Liver (tissue), 9 donors: ENCODE results near the gene FARSA. TPM values are rescaled to one million over a fixed set of nuclear protein-coding genes. Genes with fewer than 3 reads are reported as not detected.

ENCODE experiments used
- DNase-seq: peaks from one replicate; pipeline ENCODE4 v3.0.0-alpha.2; 2017; ENCODE audit warnings: low spot score
- H3K27ac ChIP-seq, 2 donors: one replicate each; pipeline ENCODE4 v1.7.0; 2013; ENCODE audit warnings: inconsistent platforms in 2 of 2, low read length in 2 of 2, control low read depth in 1 of 2, low read depth in 1 of 2, mild to moderate bottlenecking in 1 of 2
- H3K27me3 ChIP-seq, 4 donors: one replicate each; pipeline versions ENCODE4 v1.6.1 to v1.7.0; 2013; ENCODE audit warnings: low read length in 3 of 4, inconsistent platforms in 1 of 4, mild to moderate bottlenecking in 1 of 4, moderate library complexity in 1 of 4; ENCODE audit not compliant: control insufficient read depth in 4 of 4, insufficient read depth in 4 of 4
- H3K36me3 ChIP-seq, 4 donors: one replicate each; pipeline versions ENCODE4 v1.6.1 to v1.7.0; 2013; ENCODE audit warnings: low read length in 3 of 4, mild to moderate bottlenecking in 3 of 4, low read depth in 1 of 4, moderate library complexity in 1 of 4; ENCODE audit not compliant: control insufficient read depth in 4 of 4, insufficient read depth in 3 of 4
- H3K4me1 ChIP-seq, 4 donors: one replicate each; pipeline versions ENCODE4 v1.6.1 to v1.7.0; 2013; ENCODE audit warnings: low read length in 3 of 4, mild to moderate bottlenecking in 3 of 4, moderate library complexity in 1 of 4; ENCODE audit not compliant: control insufficient read depth in 4 of 4, insufficient read depth in 4 of 4
- H3K4me3 ChIP-seq, 3 donors: one replicate each; pipeline versions ENCODE4 v1.6.1 to v1.7.0; 2013; ENCODE audit warnings: low read length in 3 of 3, control low read depth in 1 of 3, low read depth in 1 of 3, mild to moderate bottlenecking in 1 of 3
- H3K9ac ChIP-seq, 2 donors: one replicate each; pipeline ENCODE4 v1.7.0; 2013; ENCODE audit warnings: low read length in 2 of 2, mild to moderate bottlenecking in 2 of 2, moderate library complexity in 2 of 2, control low read depth in 1 of 2, low read depth in 1 of 2
- H3K9me3 ChIP-seq, 4 donors: one replicate each; pipeline versions ENCODE4 v1.6.1 to v1.7.0; 2013; ENCODE audit warnings: low read length in 3 of 4; ENCODE audit not compliant: control insufficient read depth in 4 of 4
- CTCF ChIP-seq: fragments of 150-350 bp; IDR thresholded peaks from 2 replicates; pipeline ENCODE4 v1.5.1; 2017; ENCODE audit warnings: improper control_type of control experiment, low read depth, low read length; ENCODE audit not compliant: missing input control
- EGR1 ChIP-seq, 2 donors: IDR thresholded peaks; 2 replicates each; pipeline ENCODE4 v1.6.1; 2016 to 2018; ENCODE audit warnings: antibody characterized with exemption in 2 of 2, low read depth in 2 of 2
- FOXA1 ChIP-seq: IDR thresholded peaks from 2 replicates; pipeline ENCODE4 v1.6.1; 2016; ENCODE audit warnings: antibody characterized with exemption
- FOXA2 ChIP-seq: IDR thresholded peaks from 2 replicates; pipeline ENCODE4 v1.6.1; 2016; ENCODE audit warnings: antibody characterized with exemption
- GABPA ChIP-seq, 2 donors: IDR thresholded peaks in 1 of 2; conservative IDR thresholded peaks in 1 of 2; 2 replicates each; pipeline ENCODE4 v1.6.1; 2016; ENCODE audit warnings: antibody characterized with exemption in 2 of 2, mild to moderate bottlenecking in 1 of 2, moderate library complexity in 1 of 2
- HNF4A ChIP-seq, 2 donors: conservative IDR thresholded peaks; 2 replicates each; pipeline ENCODE4 v1.6.1; 2016; ENCODE audit warnings: antibody characterized with exemption in 2 of 2, mild to moderate bottlenecking in 2 of 2
- HNF4G ChIP-seq: IDR thresholded peaks from 2 replicates; pipeline ENCODE4 v1.6.1; 2016; ENCODE audit warnings: antibody characterized with exemption
- JUND ChIP-seq, 2 donors: IDR thresholded peaks; 2 replicates each; pipeline ENCODE4 v1.6.1; 2016; ENCODE audit warnings: antibody characterized with exemption in 2 of 2
- MAX ChIP-seq: IDR thresholded peaks from 2 replicates; pipeline ENCODE4 v1.6.1; 2016; ENCODE audit warnings: antibody characterized with exemption
- NR2F2 ChIP-seq: IDR thresholded peaks from 2 replicates; pipeline ENCODE4 v1.6.1; 2016; ENCODE audit warnings: antibody characterized with exemption
- RAD21 ChIP-seq, 2 donors: IDR thresholded peaks; 2 replicates each; pipeline ENCODE4 v1.6.1; 2016; ENCODE audit warnings: antibody characterized with exemption in 2 of 2, mild to moderate bottlenecking in 2 of 2
- REST ChIP-seq: IDR thresholded peaks from 2 replicates; pipeline ENCODE4 v1.6.1; 2016; ENCODE audit warnings: antibody characterized with exemption, mild to moderate bottlenecking
- RXRA ChIP-seq, 2 donors: IDR thresholded peaks; 2 replicates each; pipeline ENCODE4 v1.6.1; 2017 to 2018; ENCODE audit warnings: antibody characterized with exemption in 2 of 2, mild to moderate bottlenecking in 1 of 2
- SP1 ChIP-seq: IDR thresholded peaks from 2 replicates; pipeline ENCODE4 v1.6.1; 2018; ENCODE audit warnings: antibody characterized with exemption, mild to moderate bottlenecking
- TAF1 ChIP-seq: conservative IDR thresholded peaks from 2 replicates; pipeline ENCODE4 v1.6.1; 2016; ENCODE audit warnings: antibody characterized with exemption, mild to moderate bottlenecking
- YY1 ChIP-seq: IDR thresholded peaks from 2 replicates; pipeline ENCODE4 v1.6.1; 2016; ENCODE audit warnings: antibody characterized with exemption, mild to moderate bottlenecking
- ZBTB33 ChIP-seq: IDR thresholded peaks from 2 replicates; pipeline ENCODE4 v1.6.1; 2016; ENCODE audit warnings: antibody characterized with exemption
- WGBS: extraction: QIAGEN DNeasy Blood & Tissue Kit; methylation state at CpG from one replicate; pipeline ENCODE4 v1.1.7; 2013; 5-methylcytosine and 5-hydroxymethylcytosine counted together
- polyA plus RNA-seq, 2 donors: library from polyadenylated mRNA; stranded (reverse) in 1 of 2; unstranded in 1 of 2; fragments of 200-250 nt in 1 of 2; fragments of >200 nt in 1 of 2; fragmentation: Nextera tagmentation in 1 of 2; extraction: Ambion mirVana in 1 of 2; gene quantifications; one replicate each; pipeline versions ENCODE4 v1.2.1 to v1.2.3, GENCODE V29; 2013 to 2015
- total RNA-seq, 2 donors: library from RNA; depleted of rRNA; stranded (reverse); fragments of >200 nt; gene quantifications; one replicate each; pipeline ENCODE4 v1.2.3, GENCODE V29; 2014
- donor health status: healthy.
- donor health status: healthy.
- donor health status: healthy.
- donor health status: healthy.
- donor health status: healthy.

FARSA gene
- total and polyA plus RNA-seq, 4 donors, result 29.8 to 50.1 (median 34.3) TPM

- TF ChIP-seq MAX (no peak), RAD21 (IDR thresholded peaks at IDR 0.05) (no peak), EGR1 (IDR thresholded peaks at IDR 0.05; ENCODE audit: low read depth in 2 of 2) (no peak), NR2F2 (no peak), ZBTB33 (no peak), RXRA (IDR thresholded peaks at IDR 0.05) (no peak), SP1 (no peak), TAF1 (no peak), HNF4G (no peak)
- DNase-seq, result no peak
- peaks cover 0 to 5% (median 3%) of the 10 kb centered on the region in 4 donors for H3K4me1 ChIP-seq
Observed at GRCh38 chr19:12974301-12975220, 41.0 kb upstream of the FARSA start.

GRCh38 chr19:12973236-12973635 is 39.7 kb upstream of the FARSA start:
- no peak for DNase-seq
- no peaks in the 10 kb centered on the region for H3K36me3 ChIP-seq
- H3K27me3 ChIP-seq, result no peaks in the 10 kb centered on the region
- H3K4me3 ChIP-seq, result no peak overlapping the region
- no peaks in the 10 kb centered on the region for H3K9me3 ChIP-seq
- TF ChIP-seq RXRA (IDR thresholded peaks at IDR 0.05) (no peak), HNF4A (conservative IDR thresholded peaks at IDR 0.05) (no peak), FOXA1 (no peak)
- WGBS, result 89% methylated on average over 16 of the region's 16 CpGs
- no peak overlapping the region for H3K9ac ChIP-seq
- no peak overlapping the region for H3K27ac ChIP-seq
- peaks cover 0 to 7% (median 4%) of the 10 kb centered on the region in 4 donors for H3K4me1 ChIP-seq

More at GRCh38 chr19:12974301-12975220, 41.0 kb upstream of the FARSA start:
- no peak overlapping the region for H3K27ac ChIP-seq
- no peaks in the 10 kb centered on the region for H3K27me3 ChIP-seq
- 76% methylated on average over 19 of the region's 19 CpGs for WGBS
- no peaks in the 10 kb centered on the region for H3K9me3 ChIP-seq
- no peak overlapping the region for H3K9ac ChIP-seq
- H3K36me3 ChIP-seq, result no peaks in the 10 kb centered on the region
- no peak overlapping the region for H3K4me3 ChIP-seq

- Histone ChIP-seq H3K4me3 (no peak overlapping the region), H3K9me3 (no peaks in the 10 kb centered on the region), H3K27me3 (no peaks in the 10 kb centered on the region), H3K9ac (no peak overlapping the region), H3K27ac (no peak overlapping the region), H3K4me1 (peaks cover 0 to 12% (median 6%) of the 10 kb centered on the region in 4 donors), H3K36me3 (no peaks in the 10 kb centered on the region)
- no peak for DNase-seq
- WGBS, result 91% methylated on average over 7 of the region's 7 CpGs
- no peak for TF ChIP-seq GABPA (IDR thresholded peaks at IDR 0.05 in 1 of 2, conservative IDR thresholded peaks at IDR 0.05 in 1 of 2)
- no peak for TF ChIP-seq HNF4G
- no peak for TF ChIP-seq FOXA2
- no peak for TF ChIP-seq YY1
- TF ChIP-seq REST, result no peak
- no peak for TF ChIP-seq MAX
- no peak for TF ChIP-seq NR2F2
- no peak for TF ChIP-seq EGR1 (IDR thresholded peaks at IDR 0.05; ENCODE audit: low read depth in 2 of 2)
- TF ChIP-seq CTCF, result no peak
- TF ChIP-seq TAF1, result no peak
- no peak for TF ChIP-seq JUND (IDR thresholded peaks at IDR 0.05)
- TF ChIP-seq FOXA1, result no peak
Observed at GRCh38 chr19:12970070-12970820, 36.7 kb upstream of the FARSA start.
